ENCODE results near the gene SH3GL2. TPM values are rescaled to one million over a fixed set of nuclear protein-coding genes. Genes with fewer than 3 reads are reported as not detected.

Gene SH3GL2
- total RNA-seq, 4 donors from 2014 or later: 3.6 to 6.8 (median 4.7) TPM

DNA sequence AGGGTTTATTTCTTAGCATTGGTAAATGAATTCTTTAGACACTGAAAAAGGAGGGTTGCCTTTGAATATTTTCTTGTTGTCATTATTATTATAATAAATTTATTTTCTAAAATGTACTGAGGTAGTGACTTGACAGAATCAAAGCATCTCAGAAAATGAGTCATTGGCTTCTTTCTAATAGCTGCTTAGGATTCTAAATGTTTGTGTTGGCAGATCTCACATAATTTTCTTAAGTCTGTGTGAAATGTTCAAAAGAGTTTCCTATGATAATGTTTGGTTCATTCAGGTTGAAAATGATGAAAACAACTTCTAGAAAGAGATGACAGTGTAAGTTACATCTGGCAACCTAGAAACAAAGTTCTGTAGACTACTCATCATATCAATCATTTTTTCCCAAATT lies 69.7 kb downstream of the SH3GL2 start:
- Histone ChIP-seq H3K4me1 (no peaks in the 10 kb centered on the region), H3K27ac (no peak overlapping the region), H3K27me3 (no peaks in the 10 kb centered on the region), H3K9me3 (no peaks in the 10 kb centered on the region), H3K36me3 (no peaks in the 10 kb centered on the region), H3K4me3 (no peak overlapping the region)
- TF ChIP-seq EP300 (IDR thresholded peaks at IDR 0.05) (no peak), POLR2AphosphoS5 (IDR thresholded peaks at IDR 0.05) (no peak), POLR2A (IDR thresholded peaks at IDR 0.05) (no peak)
- TF ChIP-seq, protein P1, sequence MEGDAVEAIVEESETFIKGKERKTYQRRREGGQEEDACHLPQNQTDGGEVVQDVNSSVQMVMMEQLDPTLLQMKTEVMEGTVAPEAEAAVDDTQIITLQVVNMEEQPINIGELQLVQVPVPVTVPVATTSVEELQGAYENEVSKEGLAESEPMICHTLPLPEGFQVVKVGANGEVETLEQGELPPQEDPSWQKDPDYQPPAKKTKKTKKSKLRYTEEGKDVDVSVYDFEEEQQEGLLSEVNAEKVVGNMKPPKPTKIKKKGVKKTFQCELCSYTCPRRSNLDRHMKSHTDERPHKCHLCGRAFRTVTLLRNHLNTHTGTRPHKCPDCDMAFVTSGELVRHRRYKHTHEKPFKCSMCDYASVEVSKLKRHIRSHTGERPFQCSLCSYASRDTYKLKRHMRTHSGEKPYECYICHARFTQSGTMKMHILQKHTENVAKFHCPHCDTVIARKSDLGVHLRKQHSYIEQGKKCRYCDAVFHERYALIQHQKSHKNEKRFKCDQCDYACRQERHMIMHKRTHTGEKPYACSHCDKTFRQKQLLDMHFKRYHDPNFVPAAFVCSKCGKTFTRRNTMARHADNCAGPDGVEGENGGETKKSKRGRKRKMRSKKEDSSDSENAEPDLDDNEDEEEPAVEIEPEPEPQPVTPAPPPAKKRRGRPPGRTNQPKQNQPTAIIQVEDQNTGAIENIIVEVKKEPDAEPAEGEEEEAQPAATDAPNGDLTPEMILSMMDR (IDR thresholded peaks at IDR 0.05): no peak
- ATAC-seq: no peak

DNA sequence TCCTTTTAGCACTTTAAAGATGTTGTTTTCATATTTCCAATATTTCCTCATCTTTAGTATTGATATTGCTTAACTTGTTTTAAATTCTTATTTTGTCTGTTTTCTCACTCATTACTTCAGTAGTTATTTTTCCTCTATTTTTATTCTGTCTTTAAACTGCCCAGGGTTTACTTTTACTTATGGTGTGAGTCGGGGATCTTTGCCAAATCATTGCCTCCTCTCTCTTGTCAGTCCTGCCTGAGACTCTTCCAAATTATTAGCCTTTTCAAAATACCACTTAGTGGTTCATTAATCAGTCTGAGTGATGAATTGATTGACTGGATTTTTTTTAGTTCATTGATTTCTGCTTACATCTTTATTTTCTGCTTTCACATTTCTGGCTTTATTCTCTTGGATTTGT lies 72.9 kb downstream of the SH3GL2 start:
- no peaks in the 10 kb centered on the region for H3K9me3 ChIP-seq
- TF ChIP-seq POLR2AphosphoS5 (IDR thresholded peaks at IDR 0.05) (no peak), POLR2A (IDR thresholded peaks at IDR 0.05) (no peak), EP300 (IDR thresholded peaks at IDR 0.05) (no peak)
- TF ChIP-seq, protein P1 (IDR thresholded peaks at IDR 0.05): no peak
- no peak overlapping the region for H3K27ac ChIP-seq
- H3K4me3 ChIP-seq: no peak overlapping the region
- no peak for ATAC-seq
- H3K27me3 ChIP-seq: no peaks in the 10 kb centered on the region
- H3K4me1 ChIP-seq: no peaks in the 10 kb centered on the region
- 31% methylated on average over 1 of the region's 1 CpG; no CpG with 5 or more reads in 1 of the 2 donors for WGBS, 2 donors (ENCODE audit: low coverage in 1 of 2)
- H3K36me3 ChIP-seq: no peaks in the 10 kb centered on the region

DNA sequence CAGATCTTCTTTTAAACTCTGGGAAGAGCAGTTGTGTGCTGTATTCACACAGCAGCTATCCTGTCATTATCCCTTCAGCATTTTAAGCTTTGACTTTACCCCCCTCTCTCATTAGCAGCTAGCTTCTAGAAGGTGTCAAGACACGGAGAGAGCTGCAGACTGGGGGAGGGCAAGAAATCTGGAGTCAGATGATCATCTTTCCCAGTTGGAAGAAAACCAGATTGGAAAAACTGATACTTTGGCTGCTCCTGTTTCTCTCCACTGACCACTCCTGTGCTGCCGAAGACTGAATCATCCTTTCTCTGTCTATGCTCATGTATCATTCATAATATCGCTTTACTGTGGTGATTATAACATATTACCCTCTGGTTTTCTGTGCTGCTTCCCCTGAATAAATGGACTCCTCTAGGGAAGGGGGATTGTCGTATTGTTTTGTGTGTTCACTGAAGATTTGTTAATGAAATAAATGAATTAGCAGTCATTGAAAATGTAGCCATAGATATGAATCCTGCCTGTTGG lies 75.1 kb downstream of the SH3GL2 start:
- TF ChIP-seq, protein P1 (IDR thresholded peaks at IDR 0.05): no peak
- TF ChIP-seq POLR2A (IDR thresholded peaks at IDR 0.05): no peak
- TF ChIP-seq EP300 (IDR thresholded peaks at IDR 0.05): no peak
- TF ChIP-seq POLR2AphosphoS5 (IDR thresholded peaks at IDR 0.05): no peak
- WGBS, 2 donors (ENCODE audit: low coverage in 1 of 2): 61 to 62% methylated on average over 4 of the region's 4 CpGs

DNA sequence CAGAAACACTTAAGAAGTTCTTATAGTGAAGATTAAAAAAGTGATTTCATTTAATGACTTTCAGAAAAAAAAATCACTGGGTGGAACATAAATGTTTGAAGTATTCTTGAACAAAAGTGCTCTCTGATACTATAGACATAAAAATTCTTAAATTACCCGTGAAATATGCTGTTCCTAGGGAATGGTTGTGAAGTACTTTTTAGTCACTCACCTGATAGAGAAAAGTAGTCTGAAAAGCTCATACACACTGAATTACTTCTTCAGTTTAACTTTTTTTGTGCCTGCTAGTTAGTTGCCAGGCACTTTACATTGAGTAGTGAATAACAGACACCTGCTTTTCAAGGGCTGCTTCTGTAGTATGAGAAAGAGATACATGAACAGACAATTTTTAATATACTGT lies 78.0 kb downstream of the SH3GL2 start:
- H3K36me3 ChIP-seq: no peaks in the 10 kb centered on the region
- no peak overlapping the region for H3K4me3 ChIP-seq
- H3K27ac ChIP-seq: no peak overlapping the region
- H3K9me3 ChIP-seq: no peaks in the 10 kb centered on the region
- TF ChIP-seq EP300 (IDR thresholded peaks at IDR 0.05): no peak
- TF ChIP-seq, protein P1 (IDR thresholded peaks at IDR 0.05): no peak
- no peak for TF ChIP-seq POLR2AphosphoS5 (IDR thresholded peaks at IDR 0.05)
- no peak for TF ChIP-seq POLR2A (IDR thresholded peaks at IDR 0.05)
- H3K4me1 ChIP-seq: no peaks in the 10 kb centered on the region
- ATAC-seq: no peak
- H3K27me3 ChIP-seq: no peaks in the 10 kb centered on the region
- 71 to 100% methylated on average over 1 of the region's 1 CpG for WGBS, 2 donors (ENCODE audit: low coverage in 1 of 2)

More for the DNA sequence above, 75.1 kb downstream of the SH3GL2 start:
- Histone ChIP-seq H3K9me3 (no peaks in the 10 kb centered on the region), H3K4me3 (no peak overlapping the region), H3K36me3 (no peaks in the 10 kb centered on the region), H3K4me1 (no peaks in the 10 kb centered on the region), H3K27ac (no peak overlapping the region), H3K27me3 (no peaks in the 10 kb centered on the region)
- no peak for ATAC-seq

DNA sequence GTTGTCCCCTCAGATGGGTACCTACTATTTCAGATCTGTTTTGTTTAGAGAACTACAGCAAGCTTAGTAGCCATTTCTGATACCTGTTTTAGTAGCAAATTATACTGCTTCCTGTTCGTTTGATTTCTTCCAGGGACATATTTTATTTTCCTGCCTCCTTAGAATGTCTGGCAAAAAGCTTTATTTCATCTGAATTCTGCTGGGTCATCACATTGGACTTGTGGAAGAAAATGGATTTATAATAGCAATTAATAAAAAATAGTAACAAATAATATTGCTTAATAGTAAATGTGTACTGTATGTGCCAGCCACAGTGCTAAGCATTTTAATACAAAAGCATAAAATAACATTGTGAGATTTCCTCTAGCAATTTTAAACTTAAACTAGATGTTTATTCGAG lies 79.4 kb downstream of the SH3GL2 start:
- Histone ChIP-seq H3K9me3 (no peaks in the 10 kb centered on the region), H3K27me3 (no peaks in the 10 kb centered on the region), H3K4me3 (no peak overlapping the region), H3K36me3 (no peaks in the 10 kb centered on the region), H3K27ac (no peak overlapping the region), H3K4me1 (no peaks in the 10 kb centered on the region)
- TF ChIP-seq POLR2A (IDR thresholded peaks at IDR 0.05) (no peak), POLR2AphosphoS5 (IDR thresholded peaks at IDR 0.05) (no peak)
- TF ChIP-seq, protein P1 (IDR thresholded peaks at IDR 0.05): no peak
- WGBS, 2 donors (ENCODE audit: low coverage in 1 of 2): 51 to 81% methylated on average over 2 of the region's 2 CpGs
- no peak for ATAC-seq
